NT2/D1 (cell line): ENCODE data around the gene HOXD3.

Experiments
- SUZ12 ChIP-seq: IDR thresholded peaks from 2 replicates; pipeline ENCODE4 v1.6.1; 2011; ENCODE audit not compliant: insufficient read length, insufficient read depth; ENCODE audit errors: extremely low read depth
- YY1 ChIP-seq: IDR thresholded peaks from 2 replicates; pipeline ENCODE4 v1.6.1; 2011; ENCODE audit not compliant: insufficient read length, insufficient read depth

GRCh38 chr2:176146101-176146500 is 11.0 kb upstream of the HOXD3 start:
- TF ChIP-seq YY1 (no peak), SUZ12 (no peak)
